SK-N-SH (cell line): ENCODE data around the gene TTLL12. TPM values are rescaled to one million over a fixed set of nuclear protein-coding genes. Genes with fewer than 3 reads are reported as not detected.
A peak's percentile ranks its signal among the peaks of the same experiment; 100 is the strongest.

Experiments used
- CTCF ChIA-PET: fragments of 300-600, 350-600 bp; formaldehyde crosslinking; extraction: SDS; loops from one replicate; lab custom pipeline; 2021; lab: Yijun Ruan, JAX
- POLR2A ChIA-PET: fragments of 350-600 bp; sonication (Branson Sonifier 250); formaldehyde crosslinking; extraction: SDS; loops from one replicate; lab custom pipeline; 2020; ENCODE audit warnings: antibody characterized with exemption, inconsistent platforms; lab: Yijun Ruan, JAX
- DNase-seq: peaks from one replicate; pipeline ENCODE4 v3.0.0; 2012
- H2AFZ ChIP-seq: fragments of 200-600 bp; sonication (generic); 2 replicates; pipeline ENCODE4 v1.8.1; 2016; ENCODE audit warnings: antibody characterized with exemption, mild to moderate bottlenecking, low read depth
- H3F3A ChIP-seq: fragments of 200-600 bp; sonication (generic); replicated peaks from 2 replicates; pipeline ENCODE3; 2016; ENCODE audit warnings: antibody characterized with exemption, mild to moderate bottlenecking; ENCODE audit not compliant: insufficient read depth
- H3K27ac ChIP-seq, 2 experiments: fragments of 200-500 bp in 1 of 2; fragments of 200-600 bp in 1 of 2; sonication (Bioruptor generic) in 1 of 2; sonication (generic), shearing (Covaris generic) in 1 of 2; 2 replicates each; pipeline versions ENCODE4 v1.5.1 to v1.6.1; 2014 to 2016; ENCODE audit warnings: low read depth in 2 of 2, inconsistent platforms in 1 of 2, low read length in 1 of 2, mild to moderate bottlenecking in 1 of 2, mixed read lengths in 1 of 2
- H3K27me3 ChIP-seq: fragments of 200-600 bp; sonication (generic), shearing (Covaris generic); 2 replicates; pipeline ENCODE4 v1.6.1; 2016; ENCODE audit warnings: mixed run types; ENCODE audit not compliant: insufficient read depth
- H3K36me3 ChIP-seq, 2 experiments: fragments of 200-500 bp in 1 of 2; fragments of 200-600 bp in 1 of 2; sonication (Bioruptor generic) in 1 of 2; sonication (generic) in 1 of 2; replicated peaks in 1 of 2; 2 replicates each; pipeline versions ENCODE3 to v1.5.1; 2014 to 2016; ENCODE audit warnings: low read length in 1 of 2, mild to moderate bottlenecking in 1 of 2; ENCODE audit not compliant: insufficient read depth in 2 of 2, control insufficient read depth in 1 of 2
- H3K4me1 ChIP-seq, 2 experiments: fragments of 200-500 bp in 1 of 2; fragments of 200-600 bp in 1 of 2; sonication (Bioruptor generic) in 1 of 2; sonication (generic), shearing (Covaris generic) in 1 of 2; 2 replicates each; pipeline versions ENCODE4 v1.5.1 to v1.6.1; 2014 to 2016; ENCODE audit warnings: low read depth in 1 of 2, low read length in 1 of 2, mixed run types in 1 of 2; ENCODE audit not compliant: insufficient read depth in 2 of 2, control insufficient read depth in 1 of 2
- H3K4me2 ChIP-seq: fragments of 200-600 bp; sonication (generic), shearing (Covaris generic); 2 replicates; pipeline ENCODE4 v1.6.1; 2017; ENCODE audit warnings: mixed run types
- H3K4me3 ChIP-seq, 2 experiments: fragments of 200-500 bp in 1 of 2; fragments of 200-600 bp in 1 of 2; sonication (Bioruptor generic) in 1 of 2; sonication (generic), shearing (Covaris generic) in 1 of 2; 2 replicates each; pipeline versions ENCODE4 v1.5.1 to v1.8.1; 2014 to 2016; ENCODE audit warnings: low read depth in 2 of 2, inconsistent platforms in 1 of 2, low read length in 1 of 2, mild to moderate bottlenecking in 1 of 2, mixed read lengths in 1 of 2, moderate library complexity in 1 of 2
- H3K79me2 ChIP-seq: fragments of 200-600 bp; sonication (generic); 2 replicates; pipeline ENCODE4 v1.8.1; 2017; ENCODE audit warnings: mild to moderate bottlenecking; ENCODE audit not compliant: insufficient read depth
- H3K9ac ChIP-seq: fragments of 200-600 bp; sonication (generic); 2 replicates; pipeline ENCODE4 v1.6.1; 2017; ENCODE audit warnings: mixed run types
- H3K9me2 ChIP-seq: fragments of 200-600 bp; sonication (generic); 2 replicates; pipeline ENCODE4 v1.6.1; 2017; ENCODE audit warnings: mixed run types
- H3K9me3 ChIP-seq: fragments of 200-600 bp; sonication (generic); 2 replicates; pipeline ENCODE4 v1.6.1; 2017; ENCODE audit warnings: mixed run types, mild to moderate bottlenecking, moderate library complexity
- H4K20me1 ChIP-seq: fragments of 200-600 bp; sonication (generic); 2 replicates; pipeline ENCODE4 v1.6.1; 2017; ENCODE audit warnings: mild to moderate bottlenecking, mixed run types; ENCODE audit not compliant: insufficient read depth
- EP300 ChIP-seq, 2 experiments: IDR thresholded peaks; 2 replicates each; pipeline versions ENCODE4 v1.4.0 to v1.6.1; 2012; ENCODE audit warnings: borderline replicate concordance in 1 of 2, low read depth in 1 of 2, low read length in 1 of 2
- EZH2phosphoT487 ChIP-seq: fragments of 200-600 bp; sonication (generic); IDR thresholded peaks from 2 replicates; pipeline ENCODE4 v1.6.1; 2017; ENCODE audit warnings: low read depth, mixed run types, mild to moderate bottlenecking, antibody characterized with exemption, moderate library complexity, borderline replicate concordance
- GATA2 ChIP-seq: sonication (generic); formaldehyde crosslinking; IDR thresholded peaks from 2 replicates; pipeline ENCODE4 v1.5.0; 2020; ENCODE audit warnings: mild to moderate bottlenecking, missing genetic modification reagents
- JUND ChIP-seq: IDR thresholded peaks from 2 replicates; pipeline ENCODE4 v1.4.0; 2012
- RAD21 ChIP-seq: IDR thresholded peaks from 2 replicates; pipeline ENCODE4 v1.6.1; 2012; ENCODE audit warnings: mild to moderate bottlenecking, low read length
- RCOR1 ChIP-seq: fragments of 150-350 bp; IDR thresholded peaks from 2 replicates; pipeline ENCODE4 v1.6.1; 2017; ENCODE audit warnings: antibody characterized with exemption, low read length
- RFX5 ChIP-seq: IDR thresholded peaks from 2 replicates; pipeline ENCODE4 v1.6.1; 2012; ENCODE audit warnings: mild to moderate bottlenecking, improper control_type of control experiment, low read length
- RXRA ChIP-seq: IDR thresholded peaks from 2 replicates; pipeline ENCODE4 v1.4.0; 2012; ENCODE audit warnings: low read depth, mild to moderate bottlenecking, borderline replicate concordance
- TAF1 ChIP-seq: IDR thresholded peaks from 2 replicates; pipeline ENCODE4 v1.6.1; 2012; ENCODE audit warnings: low read depth, mild to moderate bottlenecking, low read length, moderate library complexity, borderline replicate concordance
- TEAD4 ChIP-seq: IDR thresholded peaks from 2 replicates; pipeline ENCODE4 v1.4.0; 2012; ENCODE audit warnings: mild to moderate bottlenecking, borderline replicate concordance; ENCODE audit not compliant: insufficient read depth
- WGBS: methylation state at CpG from one replicate; pipeline ENCODE4 v1.1.6; 2017; ENCODE audit warnings: low lambda C conversion rate; 5-methylcytosine and 5-hydroxymethylcytosine counted together
- polyA plus RNA-seq, 3 experiments: library from polyadenylated mRNA; depleted of rRNA; stranded (reverse); fragments of >200 nt; gene quantifications; 2 replicates each; pipeline ENCODE4 v1.2.3, GENCODE V29; 2012
- TF ChIP-seq, protein P1 (sequence below): fragments of 200-600 bp; sonication (generic); IDR thresholded peaks from 2 replicates; pipeline ENCODE4 v1.6.1; 2017; ENCODE audit warnings: antibody characterized with exemption, mild to moderate bottlenecking, moderate library complexity
- TF ChIP-seq, protein P2 (sequence below): IDR thresholded peaks from 2 replicates; pipeline ENCODE4 v1.6.1; 2012; ENCODE audit warnings: mild to moderate bottlenecking, low read depth, low read length, moderate library complexity
- TF ChIP-seq, protein P3 (sequence below): IDR thresholded peaks from 2 replicates; pipeline ENCODE4 v1.4.0; 2012; ENCODE audit warnings: low read depth
- TF ChIP-seq, protein P4 (sequence below): IDR thresholded peaks from 2 replicates; pipeline ENCODE4; 2012
- TF ChIP-seq, protein P5 (sequence below): fragments of 150-350 bp; IDR thresholded peaks from 2 replicates; pipeline ENCODE4 v1.6.1; 2016; ENCODE audit warnings: mild to moderate bottlenecking, low read depth, low read length
- TF ChIP-seq, protein P6 (sequence below): IDR thresholded peaks from 2 replicates; pipeline ENCODE4 v1.4.0; 2012; ENCODE audit warnings: low read depth, borderline replicate concordance
- TF ChIP-seq, protein P7 (sequence below): IDR thresholded peaks from 2 replicates; pipeline ENCODE4 v1.4.0; 2012; ENCODE audit warnings: low read depth, borderline replicate concordance

Gene TTLL12
- polyA plus RNA-seq, 1 of the 3 experiments (the other 2 are of a cell fraction) = 11.5 TPM

DNA sequence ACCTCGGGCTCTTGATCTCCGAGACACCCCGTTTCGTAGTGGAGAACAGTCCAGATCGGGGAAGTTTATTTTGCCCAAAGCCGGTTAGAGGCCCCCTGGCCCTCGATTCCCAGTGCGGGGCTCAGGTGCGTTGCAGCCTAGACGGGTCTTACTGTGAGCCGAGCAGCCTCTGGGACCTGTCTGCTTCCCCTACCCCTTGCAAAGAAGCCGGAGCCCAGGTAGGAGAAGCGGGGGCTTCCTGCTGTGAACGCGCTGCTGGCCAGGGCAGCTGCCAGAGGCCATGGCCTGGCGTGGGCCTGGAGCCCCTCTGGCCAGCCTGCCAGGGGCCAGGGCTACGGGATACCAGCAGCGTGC lies 35.0 kb downstream of the TTLL12 start:
- POLR2A ChIA-PET = no interaction called here

More for the DNA sequence above, 35.0 kb downstream of the TTLL12 start:
- H3K36me3 ChIP-seq = no peaks in the 10 kb centered on the region
- CTCF ChIA-PET = no interaction called here
- no peaks in the 10 kb centered on the region for H3K27me3 ChIP-seq
- no peaks in the 10 kb centered on the region for H3F3A ChIP-seq
- peaks cover 4% of the 10 kb centered on the region; the same call in 1 of the 2 replicates for H4K20me1 ChIP-seq
- TF ChIP-seq, protein P1, sequence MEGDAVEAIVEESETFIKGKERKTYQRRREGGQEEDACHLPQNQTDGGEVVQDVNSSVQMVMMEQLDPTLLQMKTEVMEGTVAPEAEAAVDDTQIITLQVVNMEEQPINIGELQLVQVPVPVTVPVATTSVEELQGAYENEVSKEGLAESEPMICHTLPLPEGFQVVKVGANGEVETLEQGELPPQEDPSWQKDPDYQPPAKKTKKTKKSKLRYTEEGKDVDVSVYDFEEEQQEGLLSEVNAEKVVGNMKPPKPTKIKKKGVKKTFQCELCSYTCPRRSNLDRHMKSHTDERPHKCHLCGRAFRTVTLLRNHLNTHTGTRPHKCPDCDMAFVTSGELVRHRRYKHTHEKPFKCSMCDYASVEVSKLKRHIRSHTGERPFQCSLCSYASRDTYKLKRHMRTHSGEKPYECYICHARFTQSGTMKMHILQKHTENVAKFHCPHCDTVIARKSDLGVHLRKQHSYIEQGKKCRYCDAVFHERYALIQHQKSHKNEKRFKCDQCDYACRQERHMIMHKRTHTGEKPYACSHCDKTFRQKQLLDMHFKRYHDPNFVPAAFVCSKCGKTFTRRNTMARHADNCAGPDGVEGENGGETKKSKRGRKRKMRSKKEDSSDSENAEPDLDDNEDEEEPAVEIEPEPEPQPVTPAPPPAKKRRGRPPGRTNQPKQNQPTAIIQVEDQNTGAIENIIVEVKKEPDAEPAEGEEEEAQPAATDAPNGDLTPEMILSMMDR = no peak
- TF ChIP-seq, protein P2, sequence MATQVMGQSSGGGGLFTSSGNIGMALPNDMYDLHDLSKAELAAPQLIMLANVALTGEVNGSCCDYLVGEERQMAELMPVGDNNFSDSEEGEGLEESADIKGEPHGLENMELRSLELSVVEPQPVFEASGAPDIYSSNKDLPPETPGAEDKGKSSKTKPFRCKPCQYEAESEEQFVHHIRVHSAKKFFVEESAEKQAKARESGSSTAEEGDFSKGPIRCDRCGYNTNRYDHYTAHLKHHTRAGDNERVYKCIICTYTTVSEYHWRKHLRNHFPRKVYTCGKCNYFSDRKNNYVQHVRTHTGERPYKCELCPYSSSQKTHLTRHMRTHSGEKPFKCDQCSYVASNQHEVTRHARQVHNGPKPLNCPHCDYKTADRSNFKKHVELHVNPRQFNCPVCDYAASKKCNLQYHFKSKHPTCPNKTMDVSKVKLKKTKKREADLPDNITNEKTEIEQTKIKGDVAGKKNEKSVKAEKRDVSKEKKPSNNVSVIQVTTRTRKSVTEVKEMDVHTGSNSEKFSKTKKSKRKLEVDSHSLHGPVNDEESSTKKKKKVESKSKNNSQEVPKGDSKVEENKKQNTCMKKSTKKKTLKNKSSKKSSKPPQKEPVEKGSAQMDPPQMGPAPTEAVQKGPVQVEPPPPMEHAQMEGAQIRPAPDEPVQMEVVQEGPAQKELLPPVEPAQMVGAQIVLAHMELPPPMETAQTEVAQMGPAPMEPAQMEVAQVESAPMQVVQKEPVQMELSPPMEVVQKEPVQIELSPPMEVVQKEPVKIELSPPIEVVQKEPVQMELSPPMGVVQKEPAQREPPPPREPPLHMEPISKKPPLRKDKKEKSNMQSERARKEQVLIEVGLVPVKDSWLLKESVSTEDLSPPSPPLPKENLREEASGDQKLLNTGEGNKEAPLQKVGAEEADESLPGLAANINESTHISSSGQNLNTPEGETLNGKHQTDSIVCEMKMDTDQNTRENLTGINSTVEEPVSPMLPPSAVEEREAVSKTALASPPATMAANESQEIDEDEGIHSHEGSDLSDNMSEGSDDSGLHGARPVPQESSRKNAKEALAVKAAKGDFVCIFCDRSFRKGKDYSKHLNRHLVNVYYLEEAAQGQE = no peak
- TF ChIP-seq, protein P3, sequence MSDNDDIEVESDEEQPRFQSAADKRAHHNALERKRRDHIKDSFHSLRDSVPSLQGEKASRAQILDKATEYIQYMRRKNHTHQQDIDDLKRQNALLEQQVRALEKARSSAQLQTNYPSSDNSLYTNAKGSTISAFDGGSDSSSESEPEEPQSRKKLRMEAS = no peak
- TF ChIP-seq, protein P4, sequence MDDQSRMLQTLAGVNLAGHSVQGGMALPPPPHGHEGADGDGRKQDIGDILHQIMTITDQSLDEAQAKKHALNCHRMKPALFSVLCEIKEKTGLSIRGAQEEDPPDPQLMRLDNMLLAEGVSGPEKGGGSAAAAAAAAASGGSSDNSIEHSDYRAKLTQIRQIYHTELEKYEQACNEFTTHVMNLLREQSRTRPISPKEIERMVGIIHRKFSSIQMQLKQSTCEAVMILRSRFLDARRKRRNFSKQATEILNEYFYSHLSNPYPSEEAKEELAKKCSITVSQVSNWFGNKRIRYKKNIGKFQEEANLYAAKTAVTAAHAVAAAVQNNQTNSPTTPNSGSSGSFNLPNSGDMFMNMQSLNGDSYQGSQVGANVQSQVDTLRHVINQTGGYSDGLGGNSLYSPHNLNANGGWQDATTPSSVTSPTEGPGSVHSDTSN = no peak
- no peak for TF ChIP-seq RFX5
- TF ChIP-seq, protein P5, sequence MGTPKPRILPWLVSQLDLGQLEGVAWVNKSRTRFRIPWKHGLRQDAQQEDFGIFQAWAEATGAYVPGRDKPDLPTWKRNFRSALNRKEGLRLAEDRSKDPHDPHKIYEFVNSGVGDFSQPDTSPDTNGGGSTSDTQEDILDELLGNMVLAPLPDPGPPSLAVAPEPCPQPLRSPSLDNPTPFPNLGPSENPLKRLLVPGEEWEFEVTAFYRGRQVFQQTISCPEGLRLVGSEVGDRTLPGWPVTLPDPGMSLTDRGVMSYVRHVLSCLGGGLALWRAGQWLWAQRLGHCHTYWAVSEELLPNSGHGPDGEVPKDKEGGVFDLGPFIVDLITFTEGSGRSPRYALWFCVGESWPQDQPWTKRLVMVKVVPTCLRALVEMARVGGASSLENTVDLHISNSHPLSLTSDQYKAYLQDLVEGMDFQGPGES = no peak
- no peak for TF ChIP-seq GATA2 (CRISPR knock-in tag)
- no peak for TF ChIP-seq TAF1
- TF ChIP-seq RCOR1 = no peak
- no peak for TF ChIP-seq TEAD4
- TF ChIP-seq RXRA = no peak
- TF ChIP-seq, protein P6, sequence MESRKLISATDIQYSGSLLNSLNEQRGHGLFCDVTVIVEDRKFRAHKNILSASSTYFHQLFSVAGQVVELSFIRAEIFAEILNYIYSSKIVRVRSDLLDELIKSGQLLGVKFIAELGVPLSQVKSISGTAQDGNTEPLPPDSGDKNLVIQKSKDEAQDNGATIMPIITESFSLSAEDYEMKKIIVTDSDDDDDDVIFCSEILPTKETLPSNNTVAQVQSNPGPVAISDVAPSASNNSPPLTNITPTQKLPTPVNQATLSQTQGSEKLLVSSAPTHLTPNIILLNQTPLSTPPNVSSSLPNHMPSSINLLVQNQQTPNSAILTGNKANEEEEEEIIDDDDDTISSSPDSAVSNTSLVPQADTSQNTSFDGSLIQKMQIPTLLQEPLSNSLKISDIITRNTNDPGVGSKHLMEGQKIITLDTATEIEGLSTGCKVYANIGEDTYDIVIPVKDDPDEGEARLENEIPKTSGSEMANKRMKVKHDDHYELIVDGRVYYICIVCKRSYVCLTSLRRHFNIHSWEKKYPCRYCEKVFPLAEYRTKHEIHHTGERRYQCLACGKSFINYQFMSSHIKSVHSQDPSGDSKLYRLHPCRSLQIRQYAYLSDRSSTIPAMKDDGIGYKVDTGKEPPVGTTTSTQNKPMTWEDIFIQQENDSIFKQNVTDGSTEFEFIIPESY = no peak
- no peak for TF ChIP-seq RAD21
- TF ChIP-seq EZH2phosphoT487 = no peak
- TF ChIP-seq JUND = no peak
- TF ChIP-seq, protein P7, sequence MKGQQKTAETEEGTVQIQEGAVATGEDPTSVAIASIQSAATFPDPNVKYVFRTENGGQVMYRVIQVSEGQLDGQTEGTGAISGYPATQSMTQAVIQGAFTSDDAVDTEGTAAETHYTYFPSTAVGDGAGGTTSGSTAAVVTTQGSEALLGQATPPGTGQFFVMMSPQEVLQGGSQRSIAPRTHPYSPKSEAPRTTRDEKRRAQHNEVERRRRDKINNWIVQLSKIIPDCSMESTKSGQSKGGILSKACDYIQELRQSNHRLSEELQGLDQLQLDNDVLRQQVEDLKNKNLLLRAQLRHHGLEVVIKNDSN = no peak
- TF ChIP-seq EP300 (IDR thresholded peaks at IDR 0.05; ENCODE audit: borderline replicate concordance in 1 of 2, low read depth in 1 of 2, low read length in 1 of 2) = no peak
- peak overlapping the region; percentile 59 to 60 for H3K4me3 ChIP-seq
- DNase-seq = no peak
- peak overlapping the region; percentile 89 for H3K4me2 ChIP-seq
- peak overlapping the region; percentile 71 for H3K9ac ChIP-seq
- H3K79me2 ChIP-seq = peaks cover 34% of the 10 kb centered on the region
- no peaks in the 10 kb centered on the region for H3K9me2 ChIP-seq
- H3K27ac ChIP-seq = peak overlapping the region; percentile 46 to 79; a peak in 3 of 4 replicates
- H3K4me1 ChIP-seq = peaks cover 0 to 2% of the 10 kb centered on the region in 2 experiments; a peak in 1 of 4 replicates
- no peak overlapping the region for H2AFZ ChIP-seq
- no CpG with 5 or more reads among the region's 18 CpGs for WGBS
- no peaks in the 10 kb centered on the region for H3K9me3 ChIP-seq
